ENCODE measurements around the gene FCRL1. TPM values are rescaled to one million over a fixed set of nuclear protein-coding genes. Genes with fewer than 3 reads are reported as not detected.

Gene FCRL1
- total RNA-seq, 6 experiments from 2014 or later: not detected

DNA sequence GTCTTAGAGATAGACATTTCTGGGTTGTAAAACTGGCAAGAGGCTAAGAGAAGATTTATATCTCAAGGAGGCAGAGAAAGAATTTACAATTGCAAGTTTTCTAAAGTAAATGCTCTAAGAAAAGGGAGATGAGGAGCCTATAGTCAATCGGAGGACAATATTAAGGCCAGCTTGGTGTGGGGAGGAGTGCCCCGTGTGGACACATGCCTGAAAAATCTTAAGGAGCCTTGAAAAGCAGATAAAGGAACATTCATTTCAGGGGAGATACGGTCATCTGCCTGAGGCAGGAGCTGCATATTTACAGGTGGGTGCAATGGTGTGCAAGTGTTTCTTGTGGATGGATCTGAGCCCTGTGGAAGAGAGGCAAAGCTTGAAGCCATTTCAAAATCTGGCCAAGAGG is 68.6 kb downstream of the FCRL1 start:
- peaks cover 7% of the 10 kb centered on the region for H3K9me3 Mint-ChIP-seq
- TF ChIP-seq, protein P1, sequence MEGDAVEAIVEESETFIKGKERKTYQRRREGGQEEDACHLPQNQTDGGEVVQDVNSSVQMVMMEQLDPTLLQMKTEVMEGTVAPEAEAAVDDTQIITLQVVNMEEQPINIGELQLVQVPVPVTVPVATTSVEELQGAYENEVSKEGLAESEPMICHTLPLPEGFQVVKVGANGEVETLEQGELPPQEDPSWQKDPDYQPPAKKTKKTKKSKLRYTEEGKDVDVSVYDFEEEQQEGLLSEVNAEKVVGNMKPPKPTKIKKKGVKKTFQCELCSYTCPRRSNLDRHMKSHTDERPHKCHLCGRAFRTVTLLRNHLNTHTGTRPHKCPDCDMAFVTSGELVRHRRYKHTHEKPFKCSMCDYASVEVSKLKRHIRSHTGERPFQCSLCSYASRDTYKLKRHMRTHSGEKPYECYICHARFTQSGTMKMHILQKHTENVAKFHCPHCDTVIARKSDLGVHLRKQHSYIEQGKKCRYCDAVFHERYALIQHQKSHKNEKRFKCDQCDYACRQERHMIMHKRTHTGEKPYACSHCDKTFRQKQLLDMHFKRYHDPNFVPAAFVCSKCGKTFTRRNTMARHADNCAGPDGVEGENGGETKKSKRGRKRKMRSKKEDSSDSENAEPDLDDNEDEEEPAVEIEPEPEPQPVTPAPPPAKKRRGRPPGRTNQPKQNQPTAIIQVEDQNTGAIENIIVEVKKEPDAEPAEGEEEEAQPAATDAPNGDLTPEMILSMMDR (IDR thresholded peaks at IDR 0.05): no peak
- no peak overlapping the region for H3K4me3 Mint-ChIP-seq
- peaks cover 3% of the 10 kb centered on the region; the same call in 1 of the 2 replicates for H3K27me3 Mint-ChIP-seq (ENCODE audit: insufficient read depth)
- no peaks in the 10 kb centered on the region for H3K4me1 Mint-ChIP-seq (ENCODE audit: low read depth)
- H3K36me3 Mint-ChIP-seq (ENCODE audit: low read depth): no peaks in the 10 kb centered on the region
- no peak for DNase-seq
- H3K27ac Mint-ChIP-seq: no peak overlapping the region

DNA sequence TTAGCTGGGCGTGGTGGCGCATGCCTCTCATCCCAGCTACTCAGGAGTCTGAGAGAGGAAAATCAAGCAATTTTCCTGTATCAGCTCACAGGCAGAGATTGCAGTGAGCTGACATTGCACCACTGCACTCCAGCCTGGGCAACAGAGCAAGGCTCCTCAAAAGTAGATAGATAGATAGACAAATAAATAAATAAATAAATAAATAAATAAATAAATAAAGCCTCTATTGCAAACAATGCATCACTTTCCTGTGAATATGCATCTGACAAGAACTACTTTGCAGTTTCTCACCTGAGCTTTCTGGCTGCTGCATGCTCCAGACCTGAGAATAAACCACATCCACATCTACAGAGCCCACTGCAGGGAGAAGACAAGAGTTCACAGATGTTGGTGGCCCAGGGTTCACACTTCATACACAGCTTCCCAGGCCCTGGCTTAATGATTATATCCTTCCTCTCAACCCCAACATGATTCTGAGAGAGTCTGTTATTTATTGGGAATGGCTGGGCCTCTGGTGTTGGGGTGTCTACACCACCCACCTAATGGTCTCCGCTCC is 71.6 kb downstream of the FCRL1 start:
- peaks cover 3% of the 10 kb centered on the region; the same call in 1 of the 2 replicates for H3K27me3 Mint-ChIP-seq (ENCODE audit: insufficient read depth)
- H3K9me3 Mint-ChIP-seq: peaks cover 7% of the 10 kb centered on the region
- H3K36me3 Mint-ChIP-seq (ENCODE audit: low read depth): no peaks in the 10 kb centered on the region
- no peaks in the 10 kb centered on the region for H3K4me1 Mint-ChIP-seq (ENCODE audit: low read depth)
- TF ChIP-seq, protein P1 (IDR thresholded peaks at IDR 0.05): no peak
- H3K27ac Mint-ChIP-seq: no peak overlapping the region
- H3K4me3 Mint-ChIP-seq: no peak overlapping the region
- no peak for DNase-seq

Other genes with a start within 250 kb of the FCRL1 start
- gene FCRL4, start 222.0 kb downstream of the FCRL1 start, total RNA-seq (2021; fragmentation: NEBNext Ultra II Directional; extraction: Animal tissue kit (Norgen Biotek cat#: 25700)): not detected
- gene FCRL3, start 119.4 kb downstream of the FCRL1 start, total RNA-seq (2021; fragmentation: NEBNext Ultra II Directional; extraction: Animal tissue kit (Norgen Biotek cat#: 25700)): not detected
- gene FCRL2, start 43.0 kb downstream of the FCRL1 start, total RNA-seq (2021; fragmentation: NEBNext Ultra II Directional; extraction: Animal tissue kit (Norgen Biotek cat#: 25700)): not detected
- gene CD5L, start 21.7 kb upstream of the FCRL1 start, total RNA-seq (2021; fragmentation: NEBNext Ultra II Directional; extraction: Animal tissue kit (Norgen Biotek cat#: 25700)): not detected
- gene KIRREL1, start 173.5 kb upstream of the FCRL1 start, total RNA-seq (2021; fragmentation: NEBNext Ultra II Directional; extraction: Animal tissue kit (Norgen Biotek cat#: 25700)): 100 to 1,000 TPM in 5 of 6 experiments, 10 to 100 TPM in 1; 99.5 to 121 (median 107) TPM